ENCODE results near the gene SGPL1. TPM values are rescaled to one million over a fixed set of nuclear protein-coding genes. Genes with fewer than 3 reads are reported as not detected.

Gene SGPL1
- total RNA-seq, 1 donor from 2014 or later: 37.1 TPM

GRCh38 chr10:70887804-70888800 lies 72.4 kb downstream of the SGPL1 start, which contains the start of gene PCBD1:
Gene PCBD1 (minus strand): TSS chr10:70888565. CDS start chr10:70888533, 32 bp downstream.
- Histone ChIP-seq H3K9me3 (ENCODE audit: control insufficient read depth in 3 of 3, low read length in 3 of 3) (no peaks in the 10 kb centered on the region), H3K27me3 (ENCODE audit: control insufficient read depth in 3 of 3, insufficient read depth in 3 of 3, low read length in 3 of 3) (no peaks in the 10 kb centered on the region)

GRCh38 chr10:70889291-70889690 lies 73.5 kb downstream of the SGPL1 start:
- H3K4me1 ChIP-seq (ENCODE audit: control insufficient read depth in 3 of 3, insufficient read depth in 3 of 3, low read length in 3 of 3): peaks cover 24 to 31% (median 27%) of the 10 kb centered on the region in 3 donors
- no peaks in the 10 kb centered on the region for H3K27me3 ChIP-seq (ENCODE audit: control insufficient read depth in 3 of 3, insufficient read depth in 3 of 3, low read length in 3 of 3)
- H3K9ac ChIP-seq (ENCODE audit: low read depth in 1 of 3, low read length in 3 of 3): no peak overlapping the region
- H3K36me3 ChIP-seq (ENCODE audit: control insufficient read depth in 3 of 3, insufficient read depth in 3 of 3, low read length in 3 of 3): peaks cover 6 to 13% (median 11%) of the 10 kb centered on the region in 3 donors
- H3K4me3 ChIP-seq (ENCODE audit: low read length in 3 of 3): no peak overlapping the region
- no peak overlapping the region for H3K27ac ChIP-seq (ENCODE audit: low read depth, low read length)
- no peaks in the 10 kb centered on the region for H3K9me3 ChIP-seq (ENCODE audit: control insufficient read depth in 3 of 3, low read length in 3 of 3)

More at GRCh38 chr10:70887804-70888800, 72.4 kb downstream of the SGPL1 start, which contains the start of gene PCBD1:
- H3K4me1 ChIP-seq (ENCODE audit: control insufficient read depth in 3 of 3, insufficient read depth in 3 of 3, low read length in 3 of 3): peaks cover 24 to 31% (median 27%) of the 10 kb centered on the region in 3 donors
- peak within 1 kb of the TSS; percentile 73 to 95 (median 86) for H3K4me3 ChIP-seq (ENCODE audit: low read length in 3 of 3)
- H3K9ac ChIP-seq (ENCODE audit: low read depth in 1 of 3, low read length in 3 of 3): peak within 1 kb of the TSS; percentile 82 to 91 (median 89)
- H3K36me3 ChIP-seq (ENCODE audit: control insufficient read depth in 3 of 3, insufficient read depth in 3 of 3, low read length in 3 of 3): peaks cover 15 to 23% (median 22%) of the 10 kb centered on the region in 3 donors
- peak within 1 kb of the TSS; percentile 95 for H3K27ac ChIP-seq (ENCODE audit: low read depth, low read length)

- Histone ChIP-seq H3K4me1 (ENCODE audit: control insufficient read depth in 3 of 3, insufficient read depth in 3 of 3, low read length in 3 of 3) (peaks cover 24 to 31% (median 27%) of the 10 kb centered on the region in 3 donors), H3K36me3 (ENCODE audit: control insufficient read depth in 3 of 3, insufficient read depth in 3 of 3, low read length in 3 of 3) (no peaks in the 10 kb centered on the region), H3K4me3 (ENCODE audit: low read length in 3 of 3) (peak overlapping the region in 2 of 3 donors; percentile 15 to 41), H3K9me3 (ENCODE audit: control insufficient read depth in 3 of 3, low read length in 3 of 3) (no peaks in the 10 kb centered on the region), H3K27me3 (ENCODE audit: control insufficient read depth in 3 of 3, insufficient read depth in 3 of 3, low read length in 3 of 3) (no peaks in the 10 kb centered on the region), H3K27ac (ENCODE audit: low read depth, low read length) (peak overlapping the region; percentile 66), H3K9ac (ENCODE audit: low read depth in 1 of 3, low read length in 3 of 3) (peak overlapping the region in 2 of 3 donors; percentile 36 to 40)
Observed at GRCh38 chr10:70890917-70891431, 75.2 kb downstream of the SGPL1 start.

- Histone ChIP-seq H3K9me3 (ENCODE audit: control insufficient read depth in 3 of 3, low read length in 3 of 3) (no peaks in the 10 kb centered on the region), H3K36me3 (ENCODE audit: control insufficient read depth in 3 of 3, insufficient read depth in 3 of 3, low read length in 3 of 3) (no peaks in the 10 kb centered on the region), H3K4me3 (ENCODE audit: low read length in 3 of 3) (no peak overlapping the region), H3K27me3 (ENCODE audit: control insufficient read depth in 3 of 3, insufficient read depth in 3 of 3, low read length in 3 of 3) (no peaks in the 10 kb centered on the region), H3K9ac (ENCODE audit: low read depth in 1 of 3, low read length in 3 of 3) (no peak overlapping the region), H3K27ac (ENCODE audit: low read depth, low read length) (peak overlapping the region; percentile 66), H3K4me1 (ENCODE audit: control insufficient read depth in 3 of 3, insufficient read depth in 3 of 3, low read length in 3 of 3) (peaks cover 23 to 31% (median 24%) of the 10 kb centered on the region in 3 donors)
Observed at GRCh38 chr10:70891627-70892026, 75.9 kb downstream of the SGPL1 start.

GRCh38 chr10:70892631-70893030 lies 76.9 kb downstream of the SGPL1 start:
- Histone ChIP-seq H3K9ac (ENCODE audit: low read depth in 1 of 3, low read length in 3 of 3) (no peak overlapping the region), H3K36me3 (ENCODE audit: control insufficient read depth in 3 of 3, insufficient read depth in 3 of 3, low read length in 3 of 3) (no peaks in the 10 kb centered on the region), H3K27ac (ENCODE audit: low read depth, low read length) (no peak overlapping the region), H3K4me1 (ENCODE audit: control insufficient read depth in 3 of 3, insufficient read depth in 3 of 3, low read length in 3 of 3) (peaks cover 16 to 22% (median 19%) of the 10 kb centered on the region in 3 donors), H3K9me3 (ENCODE audit: control insufficient read depth in 3 of 3, low read length in 3 of 3) (no peaks in the 10 kb centered on the region), H3K27me3 (ENCODE audit: control insufficient read depth in 3 of 3, insufficient read depth in 3 of 3, low read length in 3 of 3) (no peaks in the 10 kb centered on the region), H3K4me3 (ENCODE audit: low read length in 3 of 3) (no peak overlapping the region)

- H3K27ac ChIP-seq (ENCODE audit: low read depth, low read length): no peak overlapping the region
- no peak overlapping the region for H3K4me3 ChIP-seq (ENCODE audit: low read length in 3 of 3)
- H3K4me1 ChIP-seq (ENCODE audit: control insufficient read depth in 3 of 3, insufficient read depth in 3 of 3, low read length in 3 of 3): peaks cover 16 to 22% (median 19%) of the 10 kb centered on the region in 3 donors
- H3K9ac ChIP-seq (ENCODE audit: low read depth in 1 of 3, low read length in 3 of 3): no peak overlapping the region
- no peaks in the 10 kb centered on the region for H3K36me3 ChIP-seq (ENCODE audit: control insufficient read depth in 3 of 3, insufficient read depth in 3 of 3, low read length in 3 of 3)
- H3K9me3 ChIP-seq (ENCODE audit: control insufficient read depth in 3 of 3, low read length in 3 of 3): no peaks in the 10 kb centered on the region
- H3K27me3 ChIP-seq (ENCODE audit: control insufficient read depth in 3 of 3, insufficient read depth in 3 of 3, low read length in 3 of 3): no peaks in the 10 kb centered on the region
Observed at GRCh38 chr10:70893227-70894006, 77.7 kb downstream of the SGPL1 start.

- no peaks in the 10 kb centered on the region for H3K27me3 ChIP-seq (ENCODE audit: control insufficient read depth in 3 of 3, insufficient read depth in 3 of 3, low read length in 3 of 3)
- no peak overlapping the region for H3K9ac ChIP-seq (ENCODE audit: low read depth in 1 of 3, low read length in 3 of 3)
- no peaks in the 10 kb centered on the region for H3K9me3 ChIP-seq (ENCODE audit: control insufficient read depth in 3 of 3, low read length in 3 of 3)
- H3K4me1 ChIP-seq (ENCODE audit: control insufficient read depth in 3 of 3, insufficient read depth in 3 of 3, low read length in 3 of 3): peaks cover 10 to 14% (median 13%) of the 10 kb centered on the region in 3 donors
- H3K36me3 ChIP-seq (ENCODE audit: control insufficient read depth in 3 of 3, insufficient read depth in 3 of 3, low read length in 3 of 3): no peaks in the 10 kb centered on the region
- H3K27ac ChIP-seq (ENCODE audit: low read depth, low read length): no peak overlapping the region
- no peak overlapping the region for H3K4me3 ChIP-seq (ENCODE audit: low read length in 3 of 3)
Observed at GRCh38 chr10:70894416-70894815, 78.7 kb downstream of the SGPL1 start.

GRCh38 chr10:70896551-70896950 lies 80.8 kb downstream of the SGPL1 start:
- Histone ChIP-seq H3K27me3 (ENCODE audit: control insufficient read depth in 3 of 3, insufficient read depth in 3 of 3, low read length in 3 of 3) (no peaks in the 10 kb centered on the region), H3K9me3 (ENCODE audit: control insufficient read depth in 3 of 3, low read length in 3 of 3) (no peaks in the 10 kb centered on the region), H3K4me3 (ENCODE audit: low read length in 3 of 3) (no peak overlapping the region), H3K36me3 (ENCODE audit: control insufficient read depth in 3 of 3, insufficient read depth in 3 of 3, low read length in 3 of 3) (no peaks in the 10 kb centered on the region), H3K9ac (ENCODE audit: low read depth in 1 of 3, low read length in 3 of 3) (no peak overlapping the region), H3K4me1 (ENCODE audit: control insufficient read depth in 3 of 3, insufficient read depth in 3 of 3, low read length in 3 of 3) (no peaks in the 10 kb centered on the region), H3K27ac (ENCODE audit: low read depth, low read length) (no peak overlapping the region)

GRCh38 chr10:70898687-70899086 lies 82.9 kb downstream of the SGPL1 start:
- H3K9ac ChIP-seq (ENCODE audit: low read depth in 1 of 3, low read length in 3 of 3): no peak overlapping the region

More at GRCh38 chr10:70898687-70899086, 82.9 kb downstream of the SGPL1 start:
- Histone ChIP-seq H3K4me3 (ENCODE audit: low read length in 3 of 3) (no peak overlapping the region), H3K9me3 (ENCODE audit: control insufficient read depth in 3 of 3, low read length in 3 of 3) (no peaks in the 10 kb centered on the region), H3K27me3 (ENCODE audit: control insufficient read depth in 3 of 3, insufficient read depth in 3 of 3, low read length in 3 of 3) (peaks cover 0 to 3% (median 0%) of the 10 kb centered on the region in 3 donors), H3K36me3 (ENCODE audit: control insufficient read depth in 3 of 3, insufficient read depth in 3 of 3, low read length in 3 of 3) (no peaks in the 10 kb centered on the region), H3K4me1 (ENCODE audit: control insufficient read depth in 3 of 3, insufficient read depth in 3 of 3, low read length in 3 of 3) (peaks cover 0 to 4% (median 2%) of the 10 kb centered on the region in 3 donors), H3K27ac (ENCODE audit: low read depth, low read length) (no peak overlapping the region)
